ENCODE results near the gene NBEAL1.

Gene NBEAL1

GRCh38 chr2:203040966-203041521 is 26.4 kb downstream of the NBEAL1 start:
- TF ChIP-seq CTCF (IDR thresholded peaks at IDR 0.05; ENCODE audit: low read depth, low read length, missing control alignments), result no peak
- no peak for DNase-seq (ENCODE audit: low read depth)
- no peak overlapping the region for H3K4me3 ChIP-seq (ENCODE audit: low read depth, low read length)

- H3K4me3 ChIP-seq (ENCODE audit: low read depth, low read length), result no peak overlapping the region
- no peak for DNase-seq (ENCODE audit: low read depth)
- TF ChIP-seq CTCF (IDR thresholded peaks at IDR 0.05; ENCODE audit: low read depth, low read length, missing control alignments), result no peak
These were observed 27.5 kb downstream of the NBEAL1 start for GRCh38 chr2:203042178-203042577.

- no peak for TF ChIP-seq CTCF (IDR thresholded peaks at IDR 0.05; ENCODE audit: low read depth, low read length, missing control alignments)
- no peak for DNase-seq (ENCODE audit: low read depth)
- no peak overlapping the region for H3K4me3 ChIP-seq (ENCODE audit: low read depth, low read length)
These were observed 28.6 kb downstream of the NBEAL1 start for GRCh38 chr2:203043226-203043625.

GRCh38 chr2:203045867-203046266 is 31.2 kb downstream of the NBEAL1 start:
- no peak overlapping the region for H3K4me3 ChIP-seq (ENCODE audit: low read depth, low read length)
- TF ChIP-seq CTCF (IDR thresholded peaks at IDR 0.05; ENCODE audit: low read depth, low read length, missing control alignments), result no peak
- no peak for DNase-seq (ENCODE audit: low read depth)

- TF ChIP-seq CTCF (IDR thresholded peaks at IDR 0.05; ENCODE audit: low read depth, low read length, missing control alignments), result no peak
- DNase-seq (ENCODE audit: low read depth), result no peak
These were observed 37.9 kb downstream of the NBEAL1 start for GRCh38 chr2:203052539-203052938.

GRCh38 chr2:203059567-203060240 is 45.0 kb downstream of the NBEAL1 start:
- DNase-seq (ENCODE audit: low read depth), result no peak
- no peak overlapping the region for H3K4me3 ChIP-seq (ENCODE audit: low read depth, low read length)
- no peak for TF ChIP-seq CTCF (IDR thresholded peaks at IDR 0.05; ENCODE audit: low read depth, low read length, missing control alignments)

More at GRCh38 chr2:203052539-203052938, 37.9 kb downstream of the NBEAL1 start:
- no peak overlapping the region for H3K4me3 ChIP-seq (ENCODE audit: low read depth, low read length)

- DNase-seq (ENCODE audit: low read depth), result no peak
- H3K4me3 ChIP-seq (ENCODE audit: low read depth, low read length), result no peak overlapping the region
- no peak for TF ChIP-seq CTCF (IDR thresholded peaks at IDR 0.05; ENCODE audit: low read depth, low read length, missing control alignments)
These were observed 46.7 kb downstream of the NBEAL1 start for GRCh38 chr2:203061346-203061745.
